NCI-H774 (cell line): ENCODE measurements around the gene WNT4.
"Not testable (repeated sequence)": the region's sequence is repeated elsewhere in the genome, so short reads cannot be mapped to it uniquely, and the experiment has no call there.

Source experiments
- DNase-seq: peaks from one replicate; lab custom pipeline; 2025; lab: John Stamatoyannopoulos, UW

Gene WNT4

DNA sequence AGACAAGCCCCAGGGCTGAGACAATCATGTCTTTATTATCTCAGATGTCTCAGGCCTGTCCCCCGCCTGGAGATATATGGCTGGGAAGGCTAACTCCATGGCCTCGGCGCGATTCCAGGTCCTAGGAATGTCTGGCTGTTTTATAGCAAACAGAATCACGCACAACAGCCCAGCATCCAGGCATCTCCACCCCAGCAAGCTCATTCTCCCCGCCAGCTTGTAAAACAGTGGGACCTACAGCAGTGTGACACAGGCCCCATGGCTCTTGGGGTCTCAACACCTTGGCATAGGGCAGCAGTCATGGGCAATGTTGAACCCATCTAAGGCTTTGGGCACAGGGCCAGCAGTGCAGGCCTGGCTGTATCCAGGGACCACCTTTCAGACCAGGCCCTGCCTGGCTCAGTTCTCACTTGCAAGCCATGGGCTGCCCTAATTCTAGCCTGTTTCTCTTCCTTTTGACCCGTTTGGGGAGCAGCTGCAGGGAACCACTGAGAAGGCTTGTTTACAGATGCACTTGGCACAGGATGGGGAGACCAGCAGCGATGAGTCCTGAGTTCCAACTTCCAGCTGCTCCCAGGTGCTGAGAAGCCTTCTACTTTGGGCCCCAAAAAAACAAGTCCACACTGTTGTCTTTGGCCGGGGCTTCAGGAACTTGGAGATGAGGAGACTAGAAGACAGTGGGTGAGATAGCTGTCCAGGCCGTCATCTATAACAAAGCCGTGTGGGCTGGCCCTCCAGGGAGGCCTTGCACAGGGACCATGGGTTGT, 34.4 kb downstream of the WNT4 start:
- no peak for DNase-seq

DNA sequence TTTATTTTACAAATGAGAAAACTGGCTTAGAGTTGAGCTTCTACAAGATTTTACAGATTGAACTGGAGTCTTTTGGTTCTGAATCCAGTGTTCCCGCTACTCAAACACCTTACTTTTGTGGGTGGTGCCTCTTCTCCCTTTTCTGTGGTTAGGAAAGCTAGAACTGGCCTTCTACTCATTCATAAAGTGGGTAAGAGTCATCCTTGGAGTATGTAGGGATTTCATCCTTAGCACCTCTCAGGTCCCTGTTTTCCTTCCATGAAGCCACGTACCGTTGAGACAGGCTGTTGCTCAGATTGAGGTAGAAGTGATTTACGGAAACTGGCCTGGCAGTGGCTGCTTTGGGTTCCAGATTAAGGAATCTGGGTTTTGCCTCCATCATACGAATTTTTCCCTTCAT, 35.8 kb downstream of the WNT4 start:
- DNase-seq, result no peak

DNA sequence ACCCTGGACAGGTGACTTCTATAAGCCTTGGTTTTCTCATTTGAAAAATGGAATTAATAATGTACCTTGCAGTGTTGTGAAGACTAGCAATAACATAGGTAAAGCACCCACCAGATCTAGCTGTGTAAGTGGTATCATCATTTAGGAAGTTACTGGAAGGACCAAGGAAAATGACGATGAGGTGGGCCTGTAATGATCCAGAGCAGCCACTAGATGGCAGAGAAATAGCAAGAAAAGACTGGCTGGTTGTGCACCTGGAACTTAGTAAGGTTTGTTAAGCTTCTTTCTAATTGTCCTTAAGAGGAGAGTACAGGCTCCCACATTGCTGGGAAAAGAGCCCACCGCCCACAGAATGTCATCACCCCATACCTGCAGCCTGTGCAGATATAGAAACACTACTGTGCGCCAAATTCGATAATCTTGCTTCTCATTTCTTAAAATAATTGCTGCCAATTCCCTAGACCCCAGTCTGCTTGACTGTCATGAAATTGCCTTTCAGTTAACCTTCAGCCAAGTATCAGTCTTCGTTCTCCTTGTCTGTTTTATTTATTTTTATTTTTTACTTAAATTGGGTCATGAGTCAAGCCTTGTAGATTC, 37.2 kb downstream of the WNT4 start:
- peak; percentile 5 for DNase-seq

DNA sequence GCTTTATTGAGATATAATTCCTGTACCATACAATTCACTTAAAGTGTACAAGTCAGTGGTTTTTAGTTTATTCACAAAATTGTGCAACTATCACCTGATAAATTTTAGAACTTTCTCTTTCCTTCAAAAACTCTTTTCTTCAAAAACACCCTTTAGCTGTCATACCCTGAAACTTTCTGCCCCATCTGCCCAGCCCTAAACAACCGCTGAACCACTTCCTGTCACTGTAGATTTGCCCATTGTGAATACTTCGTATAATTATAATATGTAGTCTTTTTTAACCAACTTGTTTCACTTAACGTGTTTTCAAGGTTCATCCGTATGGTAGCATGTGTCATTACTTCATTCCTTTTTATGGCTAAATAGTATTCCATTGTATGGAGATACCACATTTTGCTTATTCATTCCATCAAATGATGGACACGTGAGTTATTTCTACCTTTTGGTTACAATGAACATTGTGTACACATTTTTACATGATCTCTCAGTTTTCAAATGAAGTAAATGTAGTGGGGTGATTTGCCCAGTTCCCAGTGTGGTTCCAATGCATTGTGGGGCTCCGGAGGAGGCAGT, 37.9 kb downstream of the WNT4 start:
- no peak for DNase-seq

DNA sequence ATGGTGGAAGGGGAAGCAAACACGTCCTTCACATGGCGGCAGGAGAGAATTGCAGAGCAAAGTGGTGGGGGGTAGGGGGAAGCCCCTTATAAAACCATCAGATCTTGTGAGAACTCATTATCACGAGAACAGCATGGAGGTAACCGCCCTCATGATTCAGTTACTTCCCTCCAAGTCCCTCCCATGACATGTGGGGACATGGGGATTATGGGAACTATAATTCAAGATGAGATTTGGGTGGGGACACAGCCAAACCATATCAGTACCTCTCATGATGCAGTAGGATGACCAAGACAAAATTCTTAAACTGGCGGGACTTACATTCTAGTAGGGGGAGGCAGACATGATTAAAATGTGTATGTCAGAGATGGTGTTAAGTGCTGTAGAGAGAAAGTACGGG, 38.8 kb downstream of the WNT4 start:
- no peak for DNase-seq

DNA sequence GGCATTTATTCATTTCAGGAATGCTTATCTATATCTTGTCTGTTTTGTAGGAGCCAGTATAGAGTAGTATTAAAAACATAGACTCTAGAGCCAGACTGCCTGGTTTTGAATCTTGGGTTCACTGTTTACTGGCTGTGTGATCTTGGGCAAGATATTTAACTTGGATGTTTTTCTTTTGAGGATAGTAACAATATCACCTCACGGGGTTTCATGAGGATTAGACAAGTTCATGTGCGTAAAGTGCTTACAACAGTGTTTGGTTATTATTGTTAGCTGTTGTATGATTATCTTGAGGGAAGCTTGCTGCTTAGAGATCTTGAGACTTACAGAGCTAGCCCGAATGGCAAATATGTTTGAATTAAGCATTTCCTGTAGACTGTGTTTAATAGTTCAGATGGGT, 40.2 kb downstream of the WNT4 start:
- no peak for DNase-seq

DNA sequence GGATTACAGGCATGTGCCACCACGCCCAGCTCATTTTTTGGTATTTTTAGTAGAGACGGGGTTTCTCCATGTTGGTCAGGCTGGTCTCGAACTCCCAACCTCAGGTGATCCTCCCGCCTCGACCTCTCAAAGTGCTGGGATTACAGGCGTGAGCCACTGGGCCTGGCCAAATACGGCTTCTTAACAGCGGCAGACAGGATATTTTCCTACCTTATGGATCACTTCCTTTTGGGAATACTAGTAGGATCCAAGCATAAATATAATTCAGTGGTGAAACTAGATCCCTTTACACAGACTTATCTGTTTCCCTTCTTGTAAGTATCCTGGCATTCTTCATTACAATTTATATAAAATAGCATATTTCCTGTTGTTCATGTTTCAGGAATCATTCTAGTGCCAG, 40.9 kb downstream of the WNT4 start:
- DNase-seq, result no peak

DNA sequence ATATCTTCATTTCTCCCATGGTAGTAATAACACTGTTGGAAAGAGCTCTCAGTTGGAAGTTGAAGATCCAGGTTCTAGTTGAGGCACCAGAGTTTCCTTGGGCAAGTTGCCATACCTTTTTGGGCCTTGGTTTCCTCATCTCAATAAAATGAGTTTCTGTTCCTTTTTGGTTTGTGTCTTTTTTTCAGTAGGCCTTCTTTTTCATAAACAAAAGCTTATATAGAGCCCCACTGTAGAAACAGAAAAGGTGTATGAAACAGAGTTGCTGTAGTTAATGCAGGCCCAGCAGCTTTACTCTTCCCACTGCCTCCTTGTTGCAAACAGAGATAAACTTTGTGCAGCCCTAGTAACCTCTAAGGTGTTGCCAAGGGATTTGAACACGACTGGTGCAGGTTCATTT, 41.7 kb downstream of the WNT4 start:
- no peak for DNase-seq

DNA sequence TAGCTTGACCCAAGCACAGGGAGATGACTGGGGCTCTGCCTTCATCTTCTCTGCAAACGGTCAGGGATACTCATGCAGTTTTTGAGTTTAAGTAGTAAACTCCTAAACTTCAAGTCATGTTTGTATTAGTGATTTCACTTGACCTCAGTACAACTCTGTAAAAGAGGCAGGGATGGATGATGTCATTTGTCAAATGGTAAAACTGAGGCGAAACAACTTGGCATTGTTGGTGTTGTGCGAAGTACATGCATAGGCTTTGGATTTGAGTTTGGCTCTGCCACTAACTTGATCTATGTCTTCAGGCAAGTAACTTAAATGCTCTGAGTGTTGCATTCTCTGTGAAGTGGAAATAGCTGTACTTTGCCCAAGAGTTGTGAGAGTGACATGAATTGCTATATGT, 42.7 kb downstream of the WNT4 start:
- DNase-seq, result no peak

DNA sequence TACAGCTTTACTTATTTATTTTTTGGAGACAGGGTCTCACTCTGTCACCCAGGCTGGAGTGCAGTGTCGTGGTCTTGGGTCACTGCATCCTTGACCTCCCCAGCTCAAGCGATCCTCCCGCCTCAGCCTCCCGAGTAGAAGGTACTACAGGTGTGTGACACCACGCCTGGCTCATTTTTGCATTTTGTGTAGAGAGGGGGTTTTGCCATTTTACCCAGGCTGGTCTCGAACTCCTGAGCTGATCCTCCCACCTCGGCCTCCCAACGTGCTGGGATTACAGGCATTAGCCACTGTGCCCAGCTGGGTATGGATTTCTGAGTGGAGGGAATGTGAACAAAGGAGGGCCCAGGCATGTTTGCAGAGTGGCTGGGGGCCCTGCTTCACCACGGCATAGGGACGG, 44.1 kb downstream of the WNT4 start:
- DNase-seq, result no peak

DNA sequence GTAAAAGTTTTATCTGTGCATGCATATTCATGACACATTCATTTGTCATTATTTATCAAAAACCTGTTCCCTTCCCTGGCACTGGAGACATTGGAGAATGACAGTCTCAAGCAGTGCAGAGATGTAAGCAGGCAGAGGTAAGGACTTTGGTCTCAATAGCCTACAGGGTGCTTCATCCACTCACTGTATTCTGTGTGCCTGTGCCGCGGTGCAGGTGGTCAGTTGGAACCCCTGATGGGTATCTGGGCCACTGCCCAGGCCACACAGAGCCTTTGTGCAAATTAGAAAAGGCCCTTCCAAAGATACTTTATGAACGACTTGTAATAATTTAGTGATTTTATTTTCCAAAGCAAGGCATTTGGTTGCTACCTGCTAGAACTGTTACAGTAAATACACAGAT, 46.4 kb downstream of the WNT4 start:
- no peak for DNase-seq

DNA sequence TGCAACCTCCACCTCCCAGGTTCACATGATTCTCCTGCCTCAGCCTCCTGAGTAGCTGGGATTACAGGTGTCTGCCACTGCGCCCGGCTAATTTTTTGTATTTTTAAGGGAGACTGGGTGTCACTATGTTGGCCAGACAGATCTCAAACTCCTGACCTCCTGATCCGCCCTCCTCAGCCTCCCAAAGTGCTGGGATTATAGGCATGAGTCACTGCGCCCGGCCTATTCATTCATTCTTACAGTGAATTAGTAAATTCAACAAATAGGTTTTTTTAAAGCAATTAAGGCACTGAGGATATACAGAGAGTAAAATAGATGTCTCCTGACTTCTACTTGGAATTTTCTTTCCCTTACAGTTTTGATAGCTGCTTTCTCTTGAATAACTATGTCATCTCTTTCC, 46.9 kb downstream of the WNT4 start:
- DNase-seq, result no peak

DNA sequence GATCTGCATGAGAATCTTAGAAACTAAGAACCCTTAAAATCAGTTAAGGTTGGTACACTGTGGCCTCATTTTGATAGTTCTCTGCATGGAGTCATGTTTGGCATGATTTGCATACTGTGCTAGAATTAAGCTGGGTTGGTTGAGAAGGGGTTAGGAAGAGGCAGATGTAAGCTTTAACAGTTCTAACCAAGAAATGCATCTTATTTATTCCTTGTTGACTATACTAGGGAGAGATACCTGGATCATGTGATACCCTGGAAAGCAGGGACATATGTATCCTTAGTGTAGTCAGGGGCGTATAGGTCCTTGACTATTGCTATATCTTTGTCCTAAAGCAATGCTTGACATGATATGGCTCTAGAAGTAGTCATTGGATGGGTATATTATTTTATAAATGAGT, 49.4 kb downstream of the WNT4 start:
- DNase-seq, result no peak

DNA sequence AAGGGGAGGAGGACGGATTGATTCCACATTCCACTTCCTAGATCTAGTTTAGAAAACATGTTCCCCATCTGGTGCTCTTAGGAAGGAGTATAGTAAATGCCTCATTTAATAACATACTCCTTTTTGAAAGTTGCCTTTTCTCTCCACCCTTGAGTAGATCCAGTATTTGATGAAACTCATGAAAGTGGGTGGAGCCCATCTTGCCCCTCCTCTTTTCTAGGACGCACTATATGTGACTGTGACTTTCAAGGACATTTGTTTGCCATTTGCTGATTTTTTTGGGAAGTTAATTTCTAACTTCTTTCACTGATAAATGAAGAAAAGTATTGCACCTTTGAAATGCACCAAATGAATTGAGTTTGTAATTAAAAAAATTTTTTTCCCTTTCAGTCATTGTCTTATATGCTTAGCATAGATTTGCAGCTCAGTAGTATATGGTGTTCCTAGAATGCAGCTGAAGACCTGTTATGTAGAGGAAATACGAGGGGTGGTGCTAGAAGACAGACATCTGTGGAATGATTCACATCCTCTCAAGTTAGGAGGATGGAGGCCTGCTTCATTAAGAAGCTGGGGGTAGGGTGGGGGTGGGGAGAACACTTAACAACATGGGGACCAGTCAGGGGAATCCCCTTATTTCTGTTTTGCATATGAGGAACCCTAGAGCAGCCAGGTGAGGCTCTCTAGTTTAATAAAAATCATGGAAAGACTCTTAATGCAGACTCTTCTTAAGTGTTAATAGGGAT, 50.7 kb downstream of the WNT4 start:
- not testable (repeated sequence) for DNase-seq

DNA sequence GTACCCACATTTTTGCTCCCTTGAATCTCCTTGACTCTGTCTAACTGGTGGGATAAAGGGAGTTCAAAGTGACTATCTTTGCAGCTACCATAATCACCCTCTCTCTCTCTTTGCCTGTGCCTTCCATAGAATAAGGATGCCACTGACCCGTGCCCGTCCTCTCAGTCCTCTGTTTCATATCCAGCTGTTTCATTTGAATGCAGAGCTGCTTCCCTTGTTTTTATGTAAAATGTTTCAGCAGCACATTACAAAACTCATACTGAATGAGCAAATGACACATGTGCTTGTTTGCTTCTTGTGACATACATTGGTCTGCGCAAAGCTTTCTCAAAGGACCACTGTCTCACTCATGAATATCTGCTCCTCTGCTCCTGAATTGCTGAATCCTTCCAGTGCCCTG, 52.0 kb downstream of the WNT4 start:
- DNase-seq, result no peak

DNA sequence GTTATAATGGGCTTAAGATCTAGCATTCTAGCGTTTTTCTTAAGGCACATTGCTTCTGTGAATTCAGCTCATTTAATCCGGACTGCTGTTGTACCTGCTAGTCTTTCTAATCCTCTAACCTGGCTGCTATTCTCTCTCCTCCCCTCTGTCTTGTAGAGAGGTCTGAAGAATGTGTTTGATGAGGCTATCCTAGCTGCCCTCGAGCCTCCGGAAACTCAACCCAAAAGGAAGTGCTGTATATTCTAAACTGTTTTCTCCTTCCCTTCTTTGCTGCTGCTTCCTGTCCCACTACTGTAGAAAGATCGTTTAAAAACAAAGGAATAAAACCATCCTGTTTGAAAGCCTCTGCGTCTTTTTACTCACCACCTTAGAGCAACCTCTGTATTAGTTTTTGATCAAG, 53.1 kb downstream of the WNT4 start:
- DNase-seq, result no peak

DNA sequence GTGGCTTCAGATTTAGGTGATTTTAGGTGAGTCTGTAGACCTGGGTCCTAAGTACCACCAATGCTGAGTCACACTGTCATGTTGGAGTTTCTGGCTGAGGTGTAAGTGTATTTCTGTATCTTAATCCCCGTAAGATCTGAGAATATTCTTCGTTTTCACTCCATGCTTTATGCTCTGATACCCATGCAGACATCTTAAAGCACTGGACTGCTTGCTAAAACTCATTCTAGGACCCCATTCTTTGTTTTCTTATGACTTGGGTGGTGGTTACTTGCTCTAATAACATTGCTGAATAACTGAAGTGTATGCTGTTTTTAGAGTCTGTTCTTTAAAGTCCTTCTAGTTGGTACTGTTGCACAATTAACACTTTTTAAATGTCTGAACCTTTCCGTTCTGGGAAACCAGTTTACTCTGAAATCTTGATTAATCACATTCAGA, 53.7 kb downstream of the WNT4 start:
- DNase-seq, result no peak

DNA sequence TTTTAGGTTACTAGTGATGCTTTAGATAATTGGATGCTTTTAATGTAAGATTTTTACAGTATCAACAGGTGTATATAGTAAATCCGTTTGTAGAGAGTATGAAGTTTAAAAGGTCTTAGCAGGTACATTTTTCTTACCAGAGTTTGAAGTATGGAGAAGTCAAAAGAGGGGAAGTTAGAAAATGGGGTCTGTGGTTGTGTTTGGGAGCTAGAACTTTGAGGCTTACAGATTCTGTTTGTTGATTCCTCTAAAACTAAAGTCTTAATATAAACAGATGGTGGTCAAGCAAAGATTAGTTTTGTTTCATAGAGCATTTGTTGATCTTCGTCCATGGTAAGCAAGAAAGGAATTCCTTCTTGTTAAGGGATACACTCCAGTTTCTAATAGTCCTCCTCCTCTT, 54.6 kb downstream of the WNT4 start:
- no peak for DNase-seq

DNA sequence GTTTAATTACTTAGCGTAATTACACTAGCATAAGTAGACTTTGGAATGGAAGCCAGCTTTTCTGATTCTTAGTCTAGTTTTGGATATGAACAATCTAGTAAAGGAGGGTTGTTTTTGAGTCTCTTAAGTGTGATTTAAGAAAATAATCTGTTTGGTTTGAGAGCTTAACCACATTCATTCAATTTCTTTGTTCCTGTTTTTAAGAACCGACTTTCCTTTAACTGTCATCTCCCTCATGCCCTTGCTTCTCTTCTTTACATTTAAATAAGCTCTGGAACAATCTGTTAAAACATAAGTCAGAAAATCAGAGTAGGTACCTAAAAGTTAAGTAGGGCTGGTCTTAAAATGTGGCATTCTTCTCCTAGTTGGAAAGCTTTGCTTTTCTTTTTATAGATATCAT, 62.7 kb downstream of the WNT4 start:
- DNase-seq, result no peak

DNA sequence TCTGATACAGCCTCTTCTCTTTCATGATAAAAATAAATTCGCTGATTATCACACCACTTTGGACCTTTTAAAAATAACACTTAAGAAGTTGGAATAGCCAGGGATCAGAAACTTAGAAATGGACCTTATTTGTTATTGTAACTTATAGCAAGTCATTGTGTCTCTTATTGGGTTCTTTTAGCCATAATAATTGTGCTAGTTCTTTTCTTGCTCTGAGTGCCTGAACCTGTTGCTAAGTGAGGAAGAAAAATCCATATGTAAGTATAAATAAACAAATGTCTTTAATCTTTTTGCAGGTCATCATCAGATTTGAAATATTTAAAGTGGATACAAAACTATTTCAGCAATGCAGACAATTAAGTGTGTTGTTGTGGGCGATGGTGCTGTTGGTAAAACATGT, 64.8 kb downstream of the WNT4 start:
- no peak for DNase-seq

DNA sequence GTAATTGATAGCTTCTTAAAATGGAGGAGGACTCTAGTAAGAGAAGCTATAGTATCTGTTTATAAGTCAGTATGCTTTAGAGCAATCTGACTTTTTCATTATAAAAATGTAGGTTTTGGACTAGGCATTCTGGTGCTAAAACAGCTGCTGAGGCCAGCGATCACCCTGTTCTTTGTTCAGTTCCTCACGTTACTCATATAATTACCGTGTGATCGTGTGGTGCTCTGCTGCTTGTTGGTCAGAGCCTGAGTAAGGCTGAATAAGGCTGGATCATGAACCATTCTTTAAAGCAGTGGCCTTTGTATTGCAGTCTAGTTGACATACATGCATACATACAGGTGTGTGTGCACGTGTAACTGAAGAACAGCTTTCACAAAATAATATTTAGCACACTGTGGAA, 65.2 kb downstream of the WNT4 start:
- no peak for DNase-seq

DNA sequence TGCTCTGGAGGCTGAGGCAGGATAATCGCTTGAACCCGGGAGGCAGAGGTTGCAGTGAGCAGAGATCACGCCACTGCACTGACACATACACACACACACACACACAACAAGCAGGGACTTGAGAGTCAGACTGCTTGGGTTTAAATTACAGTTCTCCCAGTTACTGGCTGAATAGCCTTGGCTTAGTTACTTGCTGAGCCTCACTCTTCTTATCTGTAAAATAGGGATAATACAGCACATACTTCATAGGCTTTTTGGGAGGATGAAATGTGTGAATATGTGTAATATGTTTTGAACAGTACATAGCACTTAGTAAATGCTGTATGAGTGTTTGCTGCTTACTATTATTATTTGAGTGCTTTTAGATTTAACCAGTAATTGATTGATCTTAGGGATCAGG, 66.6 kb downstream of the WNT4 start:
- DNase-seq, result no peak

DNA sequence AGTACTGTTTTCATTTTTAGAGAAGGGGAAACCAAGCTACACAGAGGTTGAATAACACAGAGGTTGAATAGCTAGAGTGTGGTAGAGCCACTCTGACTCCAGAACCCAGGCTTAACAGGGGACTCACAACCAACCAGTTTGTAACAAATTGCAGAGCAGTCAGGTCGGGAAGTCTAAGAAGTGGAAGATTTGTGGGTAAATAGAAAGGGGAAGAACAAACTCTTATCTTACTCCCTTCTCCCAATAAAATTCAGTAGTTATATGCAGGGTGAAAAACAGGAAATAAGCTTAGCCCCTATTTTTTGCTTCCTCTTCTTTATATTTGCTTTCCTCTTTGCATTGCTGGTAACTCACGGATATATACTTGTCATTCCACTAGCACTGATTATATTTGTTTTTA, 67.2 kb downstream of the WNT4 start:
- no peak for DNase-seq
